A549 (cell line): Measurements from ENCODE around the gene GRK2.

ENCODE experiments used
- CBX8 ChIP-seq: fragments of 200-600 bp; sonication (generic); IDR thresholded peaks from 2 replicates; pipeline ENCODE4 v1.6.1; 2016
- CTCF ChIP-seq: fragments of >200 bp; sonication (Bioruptor Twin); formaldehyde crosslinking; IDR thresholded peaks from 3 replicates; pipeline ENCODE4 v1.5.1; 2016
- MAX ChIP-seq: IDR thresholded peaks from 2 replicates; pipeline ENCODE4 v1.6.1; 2012
- PBX3 ChIP-seq: IDR thresholded peaks from 2 replicates; pipeline ENCODE4 v1.6.1; 2012
- RFX5 ChIP-seq: fragments of 450-650 bp; IDR thresholded peaks from 2 replicates; pipeline ENCODE4 v1.7.1; 2014; ENCODE audit warnings: antibody characterized with exemption, mild to moderate bottlenecking, moderate library complexity

- TF ChIP-seq RFX5 = no peak
- no peak for TF ChIP-seq PBX3
- TF ChIP-seq CBX8 = no peak
- no peak for TF ChIP-seq MAX
- TF ChIP-seq CTCF = no peak
Observed at GRCh38 chr11:67308031-67308866, 42.0 kb downstream of the GRK2 start.
